Fibroblast of gingiva (primary cell): Measurements from ENCODE around the gene CTNNA1.
A peak's percentile ranks its signal among the peaks of the same experiment; 100 is the strongest.
"Not testable (repeated sequence)": the region's sequence is repeated elsewhere in the genome, so short reads cannot be mapped to it uniquely, and the experiment has no call there.

Experiments used
- DNase-seq: peaks from one replicate; pipeline ENCODE4 v3.0.0-alpha.2; 2011; ENCODE audit warnings: low read depth

CTNNA1 gene

GRCh38 chr5:138724470-138725146 is 28.6 kb upstream of the CTNNA1 start:
- peak; percentile 95 for DNase-seq

- peak; percentile 96 for DNase-seq
Observed at GRCh38 chr5:138725153-138725817, 27.9 kb upstream of the CTNNA1 start.

- peak; percentile 74 for DNase-seq
Observed at GRCh38 chr5:138725818-138726416, 27.3 kb upstream of the CTNNA1 start.

GRCh38 chr5:138726848-138727247 is 26.4 kb upstream of the CTNNA1 start:
- no peak for DNase-seq

- not testable (repeated sequence) for DNase-seq
Observed at GRCh38 chr5:138730496-138730895, 22.7 kb upstream of the CTNNA1 start.

- no peak for DNase-seq
Observed at GRCh38 chr5:138732466-138732865, 20.8 kb upstream of the CTNNA1 start.

- no peak for DNase-seq
Observed at GRCh38 chr5:138732933-138733332, 20.3 kb upstream of the CTNNA1 start.

GRCh38 chr5:138733509-138733908 is 19.7 kb upstream of the CTNNA1 start:
- no peak for DNase-seq

- DNase-seq, result no peak
Observed at GRCh38 chr5:138736293-138736692, 16.9 kb upstream of the CTNNA1 start.

GRCh38 chr5:138737494-138738265 is 15.5 kb upstream of the CTNNA1 start:
- no peak for DNase-seq

GRCh38 chr5:138738399-138738798 is 14.8 kb upstream of the CTNNA1 start:
- no peak for DNase-seq

GRCh38 chr5:138739938-138740337 is 13.3 kb upstream of the CTNNA1 start:
- no peak for DNase-seq

- no peak for DNase-seq
Observed at GRCh38 chr5:138743484-138743883, 9.7 kb upstream of the CTNNA1 start.

- no peak for DNase-seq
Observed at GRCh38 chr5:138745268-138745667, 8.0 kb upstream of the CTNNA1 start.

- DNase-seq, result peak; percentile 48
Observed at GRCh38 chr5:138748630-138749081, 4.6 kb upstream of the CTNNA1 start.

GRCh38 chr5:138751344-138751743 is 1.9 kb upstream of the CTNNA1 start:
- DNase-seq, result not testable (repeated sequence)

GRCh38 chr5:138752341-138752950 is 779 bp upstream of the CTNNA1 start:
- peak; percentile 48 for DNase-seq

GRCh38 chr5:138753794-138754698 is 821 bp downstream of the CTNNA1 start:
- peak; percentile 95 for DNase-seq

GRCh38 chr5:138754699-138755057 is 1.5 kb downstream of the CTNNA1 start:
- DNase-seq, result no peak

- no peak for DNase-seq
Observed at GRCh38 chr5:138755084-138755748, 2.0 kb downstream of the CTNNA1 start.
